Measurements from ENCODE around the gene HDGFL3. TPM values are rescaled to one million over a fixed set of nuclear protein-coding genes. Genes with fewer than 3 reads are reported as not detected.

Gene HDGFL3
- total and polyA plus RNA-seq, 2 experiments from 2014 or later = 31.3 to 50.6 TPM

DNA sequence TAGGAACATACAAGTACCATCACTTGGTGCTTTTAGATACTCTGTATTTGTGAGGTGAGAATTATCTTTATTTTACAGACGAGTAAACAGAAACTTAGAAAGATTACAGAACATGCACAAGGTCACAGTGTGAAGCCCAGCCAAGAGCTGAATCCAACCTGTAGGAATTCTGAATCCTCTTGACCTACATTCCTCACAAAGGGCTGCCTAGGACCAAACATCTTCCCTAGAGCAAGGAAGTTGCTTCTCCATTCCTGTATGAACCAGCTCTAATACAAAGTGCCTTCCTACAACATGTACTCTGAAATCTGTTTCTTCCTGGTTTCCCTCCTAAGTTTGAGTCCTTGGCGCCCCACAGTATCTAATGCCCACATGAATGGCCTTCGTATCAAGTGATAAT, 2.9 kb downstream of the HDGFL3 start:
- Histone ChIP-seq H3K27ac (no peak overlapping the region), H3K9me3 (ENCODE audit: low read depth) (no peaks in the 10 kb centered on the region), H2AFZ (no peak overlapping the region), H3K4me1 (ENCODE audit: insufficient read depth) (peaks cover 12% of the 10 kb centered on the region), H3K27me3 (no peaks in the 10 kb centered on the region), H3K4me2 (peak overlapping the region; percentile 81), H4K20me1 (ENCODE audit: insufficient read depth, poor library complexity, severe bottlenecking) (peaks cover 15% of the 10 kb centered on the region), H3K79me2 (peaks cover 71% of the 10 kb centered on the region), H3K4me3 (no peak overlapping the region), H3K36me3 (replicated peaks; ENCODE audit: insufficient read depth, low read depth) (no peaks in the 10 kb centered on the region), H3K9me2 (replicated peaks; ENCODE audit: insufficient read depth) (no peaks in the 10 kb centered on the region)
- DNase-seq (ENCODE audit: low spot score) = no peak
- 71% methylated on average over 3 of the region's 3 CpGs for WGBS (ENCODE audit: low lambda C conversion rate, missing lambda C conversion rate)
- no peak for TF ChIP-seq EZH2 (IDR thresholded peaks at IDR 0.05; ENCODE audit: borderline replicate concordance)
- TF ChIP-seq EZH2phosphoT487 (IDR thresholded peaks at IDR 0.05; ENCODE audit: low read depth, severe bottlenecking, unreplicated experiment) = no peak
- no peak for TF ChIP-seq CTCF (IDR thresholded peaks at IDR 0.05; ENCODE audit: poor library complexity)

DNA sequence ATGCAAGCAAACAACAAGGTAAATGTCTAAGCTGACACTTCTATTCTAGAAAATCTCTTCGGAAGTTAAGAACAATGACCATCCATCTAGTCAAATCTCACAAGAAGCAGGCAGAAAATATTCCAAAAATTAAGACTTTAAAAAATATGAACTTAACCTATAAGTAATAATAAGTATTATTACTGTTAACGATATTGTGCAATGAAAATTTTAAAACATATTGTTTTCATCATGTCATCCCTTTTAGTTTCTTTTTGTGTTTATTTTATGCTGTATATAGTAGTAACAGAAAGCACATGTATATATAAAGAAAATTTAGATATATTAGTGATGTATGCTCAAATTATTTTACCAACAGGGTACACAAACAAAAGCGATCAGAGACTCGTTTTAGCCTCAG, 4.1 kb downstream of the HDGFL3 start:
- no peak for TF ChIP-seq CTCF (IDR thresholded peaks at IDR 0.05; ENCODE audit: poor library complexity)
- no peak for TF ChIP-seq EZH2 (IDR thresholded peaks at IDR 0.05; ENCODE audit: borderline replicate concordance)
- TF ChIP-seq EZH2phosphoT487 (IDR thresholded peaks at IDR 0.05; ENCODE audit: low read depth, severe bottlenecking, unreplicated experiment) = no peak
- Histone ChIP-seq H3K4me2 (peak overlapping the region; percentile 10), H3K9me2 (replicated peaks; ENCODE audit: insufficient read depth) (no peaks in the 10 kb centered on the region), H3K4me3 (no peak overlapping the region), H3K4me1 (ENCODE audit: insufficient read depth) (peaks cover 12% of the 10 kb centered on the region), H4K20me1 (ENCODE audit: insufficient read depth, poor library complexity, severe bottlenecking) (peaks cover 15% of the 10 kb centered on the region), H3K79me2 (peaks cover 82% of the 10 kb centered on the region), H3K27me3 (no peaks in the 10 kb centered on the region), H3K36me3 (replicated peaks; ENCODE audit: insufficient read depth, low read depth) (no peaks in the 10 kb centered on the region), H3K9me3 (ENCODE audit: low read depth) (no peaks in the 10 kb centered on the region), H3K27ac (no peak overlapping the region), H2AFZ (no peak overlapping the region)
- no peak for DNase-seq (ENCODE audit: low spot score)
- WGBS (ENCODE audit: low lambda C conversion rate, missing lambda C conversion rate) = 88% methylated on average over 4 of the region's 4 CpGs

DNA sequence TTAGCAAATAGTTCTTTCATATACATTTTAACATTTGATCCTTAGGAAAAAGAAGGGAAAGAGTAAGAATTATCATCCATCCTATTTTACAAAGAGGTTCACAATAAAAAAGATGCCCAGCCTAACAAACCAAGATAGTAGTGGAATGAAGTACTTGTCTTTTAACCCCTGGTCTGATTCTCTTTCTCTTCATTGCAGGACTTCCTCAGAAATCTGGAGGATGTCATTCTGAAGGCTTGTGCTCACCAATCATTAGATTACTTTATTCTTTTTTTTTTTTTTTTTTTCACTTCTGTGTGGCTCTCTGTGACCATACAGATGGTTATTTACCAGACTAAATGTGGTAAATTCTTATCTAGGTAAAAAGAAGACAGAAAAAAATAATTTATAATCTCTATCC, 7.0 kb downstream of the HDGFL3 start:
- Histone ChIP-seq H3K4me3 (no peak overlapping the region), H2AFZ (no peak overlapping the region), H3K9me3 (ENCODE audit: low read depth) (no peaks in the 10 kb centered on the region), H4K20me1 (ENCODE audit: insufficient read depth, poor library complexity, severe bottlenecking) (peaks cover 21% of the 10 kb centered on the region), H3K36me3 (replicated peaks; ENCODE audit: insufficient read depth, low read depth) (no peaks in the 10 kb centered on the region), H3K79me2 (peaks cover 97% of the 10 kb centered on the region), H3K9me2 (replicated peaks; ENCODE audit: insufficient read depth) (no peaks in the 10 kb centered on the region), H3K27ac (no peak overlapping the region), H3K4me2 (no peak overlapping the region), H3K4me1 (ENCODE audit: insufficient read depth) (peaks cover 7% of the 10 kb centered on the region), H3K27me3 (no peaks in the 10 kb centered on the region)
- TF ChIP-seq EZH2 (IDR thresholded peaks at IDR 0.05; ENCODE audit: borderline replicate concordance) = no peak
- TF ChIP-seq EZH2phosphoT487 (IDR thresholded peaks at IDR 0.05; ENCODE audit: low read depth, severe bottlenecking, unreplicated experiment) = no peak
- no peak for TF ChIP-seq CTCF (IDR thresholded peaks at IDR 0.05; ENCODE audit: poor library complexity)
- no peak for DNase-seq (ENCODE audit: low spot score)

DNA sequence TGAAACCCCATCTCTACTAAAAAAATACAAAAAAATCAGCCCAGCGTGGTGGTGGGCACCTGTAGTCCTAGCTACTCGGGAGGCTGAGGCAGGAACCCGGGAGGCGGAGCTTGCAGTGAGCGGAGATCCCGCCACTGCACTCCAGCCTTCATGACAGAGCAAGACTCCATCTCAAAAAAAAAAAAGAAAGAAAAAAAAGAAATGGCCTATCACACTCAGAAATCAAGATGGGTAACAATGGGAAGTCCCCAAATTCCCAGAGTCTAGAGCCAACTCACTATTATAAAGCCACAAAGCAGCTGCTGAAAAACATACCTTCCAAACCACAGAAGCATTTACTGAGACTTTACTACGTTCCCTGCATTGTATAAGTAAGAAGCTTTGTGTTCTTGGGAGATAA, 7.5 kb downstream of the HDGFL3 start:
- no peak overlapping the region for H3K4me2 ChIP-seq
- no peak overlapping the region for H3K4me3 ChIP-seq
- WGBS (ENCODE audit: low lambda C conversion rate, missing lambda C conversion rate) = 94% methylated on average over 7 of the region's 7 CpGs
- H3K36me3 ChIP-seq (replicated peaks; ENCODE audit: insufficient read depth, low read depth) = no peaks in the 10 kb centered on the region
- H3K9me3 ChIP-seq (ENCODE audit: low read depth) = no peaks in the 10 kb centered on the region
- H2AFZ ChIP-seq = no peak overlapping the region
- no peak for DNase-seq (ENCODE audit: low spot score)
- no peak for TF ChIP-seq EZH2 (IDR thresholded peaks at IDR 0.05; ENCODE audit: borderline replicate concordance)
- TF ChIP-seq EZH2phosphoT487 (IDR thresholded peaks at IDR 0.05; ENCODE audit: low read depth, severe bottlenecking, unreplicated experiment) = no peak
- TF ChIP-seq CTCF (IDR thresholded peaks at IDR 0.05; ENCODE audit: poor library complexity) = no peak
- peaks cover 3% of the 10 kb centered on the region for H3K4me1 ChIP-seq (ENCODE audit: insufficient read depth)
- H3K9me2 ChIP-seq (replicated peaks; ENCODE audit: insufficient read depth) = no peaks in the 10 kb centered on the region
- no peaks in the 10 kb centered on the region for H3K27me3 ChIP-seq
- H4K20me1 ChIP-seq (ENCODE audit: insufficient read depth, poor library complexity, severe bottlenecking) = peaks cover 25% of the 10 kb centered on the region
- no peak overlapping the region for H3K27ac ChIP-seq
- H3K79me2 ChIP-seq = peaks cover 97% of the 10 kb centered on the region

Data from hepatocyte (in vitro differentiated cells).